HepG2 (cell line): ENCODE data around the gene NAMPT. TPM values are rescaled to one million over a fixed set of nuclear protein-coding genes. Genes with fewer than 3 reads are reported as not detected.

Experiments
- BRF2 ChIP-seq: sonication (generic); formaldehyde crosslinking; IDR thresholded peaks from 2 replicates; pipeline ENCODE4 v1.8.1; 2022; ENCODE audit warnings: mild to moderate bottlenecking, missing genetic modification reagents
- CHCHD3 ChIP-seq: sonication (generic); formaldehyde crosslinking; IDR thresholded peaks from 2 replicates; pipeline ENCODE4 v1.8.0; 2022; ENCODE audit warnings: mild to moderate bottlenecking, missing genetic modification reagents, moderate library complexity
- CTCF ChIP-seq: sonication (generic); formaldehyde crosslinking; IDR thresholded peaks from 2 replicates; pipeline ENCODE4 v1.5.0; 2020; ENCODE audit warnings: mild to moderate bottlenecking, missing genetic modification reagents, moderate library complexity
- DMTF1 ChIP-seq: sonication (generic); formaldehyde crosslinking; IDR thresholded peaks from 2 replicates; pipeline ENCODE4 v1.4.0; 2020; ENCODE audit warnings: mild to moderate bottlenecking, missing genetic modification reagents
- DNMT1 ChIP-seq: sonication (generic); formaldehyde crosslinking; IDR thresholded peaks from 2 replicates; pipeline ENCODE4 v1.5.1; 2020; ENCODE audit warnings: mild to moderate bottlenecking, missing genetic modification reagents
- HIC2 ChIP-seq: sonication (generic); formaldehyde crosslinking; IDR thresholded peaks from 2 replicates; pipeline ENCODE4 v1.9.0; 2022; ENCODE audit warnings: low read depth, missing genetic modification reagents
- IKZF5 ChIP-seq: IDR thresholded peaks from 2 replicates; pipeline ENCODE4 v1.6.1; 2018; ENCODE audit warnings: missing genetic modification reagents, mild to moderate bottlenecking, missing compliant biosample characterization
- KLF13 ChIP-seq: sonication (generic); formaldehyde crosslinking; IDR thresholded peaks from 2 replicates; pipeline ENCODE4 v1.4.0; 2020; ENCODE audit warnings: mild to moderate bottlenecking, missing genetic modification reagents
- PBX3 ChIP-seq: sonication (generic); formaldehyde crosslinking; IDR thresholded peaks from 2 replicates; pipeline ENCODE4 v1.8.1; 2023; ENCODE audit warnings: missing genetic modification reagents, inconsistent platforms, borderline replicate concordance
- PCBP2 ChIP-seq: fragments of 200-400 bp; formaldehyde crosslinking; optimal IDR thresholded peaks from 2 replicates; pipeline ENCODE3; 2018; ENCODE audit warnings: low read length, low read depth; ENCODE audit not compliant: poor library complexity, severe bottlenecking
- ZFP41 ChIP-seq: sonication (generic); formaldehyde crosslinking; IDR thresholded peaks from 2 replicates; pipeline ENCODE4 v1.4.0; 2020; ENCODE audit warnings: mild to moderate bottlenecking, missing genetic modification reagents, borderline replicate concordance
- ZNF432 ChIP-seq: sonication (generic); formaldehyde crosslinking; IDR thresholded peaks from 2 replicates; pipeline ENCODE4 v1.5.0; 2020; ENCODE audit warnings: missing genetic modification reagents, mild to moderate bottlenecking, borderline replicate concordance
- ZNF597 ChIP-seq: sonication (generic); formaldehyde crosslinking; IDR thresholded peaks from 2 replicates; pipeline ENCODE4 v1.5.0; 2020; ENCODE audit warnings: missing genetic modification reagents
- ZNF766 ChIP-seq: sonication (generic); formaldehyde crosslinking; IDR thresholded peaks from 2 replicates; pipeline ENCODE4 v1.5.0; 2020; ENCODE audit warnings: missing genetic modification reagents, borderline replicate concordance
- ZSCAN22 ChIP-seq: sonication (generic); formaldehyde crosslinking; IDR thresholded peaks from 2 replicates; pipeline ENCODE4 v1.4.0; 2020; ENCODE audit warnings: mild to moderate bottlenecking, missing genetic modification reagents
- polyA plus RNA-seq, 8 experiments: library from polyadenylated mRNA; depleted of rRNA in 3 of 8; stranded (reverse) in 7 of 8; unstranded in 1 of 8; fragments of >200 nt; fragmentation: Illumina TruSeq in 4 of 8; extraction: Trizol in 4 of 8; gene quantifications; 2 replicates each; pipeline versions ENCODE4 v1.2.1 to v1.2.3, GENCODE V29; 2011 to 2016; ENCODE audit warnings: low read depth in 4 of 8, missing spikeins in 1 of 8, mixed read lengths in 1 of 8; ENCODE audit not compliant: insufficient read depth in 1 of 8
- total RNA-seq, 5 experiments: library from RNA; depleted of rRNA; stranded (reverse); fragments of >200 nt; fragmentation: Illumina TruSeq; extraction: Trizol; gene quantifications; 2 replicates each; pipeline ENCODE4 v1.2.3, GENCODE V29; 2016; ENCODE audit warnings: low read depth in 1 of 5

NAMPT gene
- total and polyA plus RNA-seq, 2 of the 13 experiments (the other 11 are each of a cell fraction or from before 2014, with no cell fraction given): 15.8 to 67.7 TPM

GRCh38 chr7:106285051-106285854 lies 470 bp upstream of the NAMPT start (continued):
- TF ChIP-seq IKZF5 (CRISPR knock-in tag): peak; percentile 75; the same call in 1 of the 2 replicates
- TF ChIP-seq ZNF432 (CRISPR knock-in tag): no peak
- TF ChIP-seq CTCF (CRISPR knock-in tag): no peak
- TF ChIP-seq PCBP2: no peak
- TF ChIP-seq ZFP41 (CRISPR knock-in tag): no peak; the same call in 1 of the 2 replicates
- no peak for TF ChIP-seq DNMT1
- TF ChIP-seq HIC2: no peak
- no peak for TF ChIP-seq ZNF766 (CRISPR knock-in tag)
- TF ChIP-seq PBX3: no peak
- no peak for TF ChIP-seq DMTF1 (CRISPR knock-in tag)
- TF ChIP-seq KLF13 (CRISPR knock-in tag): no peak
- TF ChIP-seq CHCHD3 (CRISPR knock-in tag): no peak
- TF ChIP-seq BRF2 (CRISPR knock-in tag): no peak
- no peak for TF ChIP-seq ZNF597 (CRISPR knock-in tag)
- TF ChIP-seq ZSCAN22 (CRISPR knock-in tag): no peak
